Keratinocyte (primary cell): ENCODE results near the gene BBS9. TPM values are rescaled to one million over a fixed set of nuclear protein-coding genes. Genes with fewer than 3 reads are reported as not detected.
A peak's percentile ranks its signal among the peaks of the same experiment; 100 is the strongest.

Experiments
- DNase-seq: peaks from one replicate; pipeline ENCODE4 v3.0.0-alpha.2; 2011; ENCODE audit warnings: low read depth, missing footprints, low spot score
- FAIRE-seq: peaks from 2 replicates; lab custom pipeline; 2011; peaks lifted over from hg19 to GRCh38; lab: Jason Lieb, UNC
- H2AFZ ChIP-seq: 2 replicates; pipeline ENCODE4 v1.6.0; 2012; ENCODE audit warnings: low read length, control low read depth, inconsistent platforms; ENCODE audit not compliant: control insufficient read depth
- H3K27ac ChIP-seq: 2 replicates; pipeline ENCODE4 v1.5.1; 2011; ENCODE audit warnings: low read length; ENCODE audit not compliant: control insufficient read depth, insufficient read depth
- H3K27me3 ChIP-seq: 3 replicates; pipeline ENCODE4 v1.6.0; 2011; ENCODE audit warnings: low read length; ENCODE audit not compliant: control insufficient read depth, insufficient read depth; ENCODE audit errors: extremely low read depth
- H3K36me3 ChIP-seq, 2 experiments: 2 replicates in 1 of 2; 3 replicates in 1 of 2; pipeline ENCODE4 v1.5.1; 2011; ENCODE audit warnings: low read length in 2 of 2, mild to moderate bottlenecking in 1 of 2; ENCODE audit not compliant: control insufficient read depth in 2 of 2, insufficient read depth in 2 of 2; ENCODE audit errors: extremely low read depth in 1 of 2
- H3K4me1 ChIP-seq: 3 replicates; pipeline ENCODE4 v1.5.1; 2011; ENCODE audit warnings: low read length; ENCODE audit not compliant: control insufficient read depth, insufficient read depth; ENCODE audit errors: extremely low read depth
- H3K4me2 ChIP-seq: 3 replicates; pipeline ENCODE4 v1.6.0; 2011; ENCODE audit warnings: low read depth, low read length; ENCODE audit not compliant: control insufficient read depth, insufficient read depth; ENCODE audit errors: extremely low read depth
- H3K4me3 ChIP-seq, 3 experiments: fragments of 200-600 bp in 1 of 3; sonication (generic) in 1 of 3; 2 replicates in 2 of 3; 3 replicates in 1 of 3; pipeline ENCODE4 v1.5.1; 2011 to 2016; ENCODE audit warnings: low read length in 3 of 3, mild to moderate bottlenecking in 3 of 3, control low read depth in 2 of 3, inconsistent platforms in 1 of 3, low read depth in 1 of 3, mixed read lengths in 1 of 3, mixed run types in 1 of 3, moderate library complexity in 1 of 3; ENCODE audit not compliant: control insufficient read depth in 2 of 3, insufficient read depth in 2 of 3; ENCODE audit errors: extremely low read depth in 1 of 3
- H3K79me2 ChIP-seq: 2 replicates; pipeline ENCODE4 v1.6.0; 2012; ENCODE audit warnings: low read length; ENCODE audit not compliant: control insufficient read depth, insufficient read depth
- H3K9ac ChIP-seq: 3 replicates; pipeline ENCODE4 v1.6.0; 2011; ENCODE audit warnings: low read length; ENCODE audit not compliant: control insufficient read depth, insufficient read depth; ENCODE audit errors: extremely low read depth
- H3K9me1 ChIP-seq: 3 replicates; pipeline ENCODE4 v1.6.0; 2011; ENCODE audit warnings: low read length; ENCODE audit not compliant: control insufficient read depth, insufficient read depth; ENCODE audit errors: extremely low read depth
- H3K9me3 ChIP-seq: 2 replicates; pipeline ENCODE4 v1.5.1; 2012; ENCODE audit warnings: low read depth, low read length; ENCODE audit not compliant: control insufficient read depth
- H4K20me1 ChIP-seq: 3 replicates; pipeline ENCODE4 v1.6.0; 2011; ENCODE audit warnings: low read length; ENCODE audit not compliant: control insufficient read depth, insufficient read depth; ENCODE audit errors: extremely low read depth
- EZH2 ChIP-seq: IDR thresholded peaks from one replicate; pipeline ENCODE4 v1.6.1; 2012; ENCODE audit warnings: inconsistent platforms, mild to moderate bottlenecking, low read length, moderate library complexity
- dilution Hi-C: fragments of 300-500 bp; cut with MboI; formaldehyde crosslinking; loops from one replicate; pipeline ENCODE4 v1.7.0; 2020; ENCODE audit warnings: low sequenced_read_pairs; ENCODE audit not compliant: extremely low pct_ligation_motif_present
- polyA plus RNA-seq, 5 experiments: library from polyadenylated mRNA; depleted of rRNA in 3 of 5; stranded (reverse) in 3 of 5; stranded (forward) in 1 of 5; unstranded in 1 of 5; fragments of >200 nt; gene quantifications; 1 replicate in 1 of 5; 2 replicates in 3 of 5; 3 replicates in 1 of 5; pipeline versions ENCODE4 v1.2.1 to v1.2.3, GENCODE V29; 2011 to 2012; ENCODE audit warnings: missing spikeins in 2 of 5, low read depth in 1 of 5, low replicate concordance in 1 of 5
- TF ChIP-seq, protein P1 (sequence below), 3 experiments: IDR thresholded peaks in 1 of 3; conservative IDR thresholded peaks in 1 of 3; optimal IDR thresholded peaks in 1 of 3; 2 replicates in 2 of 3; 3 replicates in 1 of 3; pipeline versions ENCODE3 to v1.5.1; 2011; ENCODE audit warnings: low read length in 3 of 3, mild to moderate bottlenecking in 3 of 3, moderate library complexity in 2 of 3, control low read depth in 1 of 3, inconsistent platforms in 1 of 3; ENCODE audit not compliant: insufficient read depth in 2 of 3; ENCODE audit errors: extremely low read depth in 1 of 3

The BBS9 gene
- polyA plus RNA-seq, 1 donor (not counting 4 experiments of a cell fraction or from before 2014, with no cell fraction given), result 7.6 TPM

DNA sequence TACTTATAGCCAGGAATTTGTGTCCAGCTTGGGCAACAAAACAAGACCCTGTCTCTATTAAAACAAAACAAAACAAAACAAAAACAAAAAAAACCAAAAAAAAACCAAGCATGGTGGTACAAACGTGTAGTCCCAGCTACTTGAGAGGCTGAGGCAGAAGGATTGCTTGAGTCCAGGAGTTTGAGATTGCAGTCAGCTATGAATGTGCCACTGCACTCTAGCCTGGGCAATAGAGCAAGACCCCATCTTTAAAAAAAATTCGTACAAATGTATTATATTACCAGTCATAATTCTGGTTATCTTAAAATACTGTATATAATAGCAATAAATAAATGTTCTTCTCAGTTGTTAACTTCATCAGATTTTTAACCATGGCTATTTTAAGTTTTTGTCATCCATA lies 2.3 kb upstream of the BBS9 start:
- no peak overlapping the region for H3K9ac ChIP-seq
- no peak for FAIRE-seq
- H2AFZ ChIP-seq, result no peak overlapping the region

DNA sequence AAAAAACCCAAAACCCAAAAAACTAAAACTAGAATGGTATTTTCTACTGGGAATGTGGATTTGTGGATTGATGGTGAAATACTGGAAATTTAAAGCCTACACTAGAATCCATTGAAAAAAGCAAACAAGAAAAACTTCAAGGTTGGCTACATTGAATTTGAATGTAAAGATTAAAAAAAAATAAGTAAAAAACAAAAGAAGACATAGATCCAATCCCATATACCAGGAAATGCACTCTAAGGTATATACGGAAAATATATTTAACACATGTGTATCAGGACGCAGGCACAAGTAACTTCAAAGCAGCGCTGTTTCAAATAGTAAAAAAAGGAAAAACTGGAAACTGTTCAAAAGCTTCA lies 754 bp upstream of the BBS9 start:
- Histone ChIP-seq H3K27ac (peak overlapping the region; percentile 51), H3K9ac (peak overlapping the region; percentile 66), H4K20me1 (no peaks in the 10 kb centered on the region), H3K4me2 (peak overlapping the region; percentile 81), H3K4me3 (peak overlapping the region; percentile 83 to 89 (median 85)), H3K27me3 (no peaks in the 10 kb centered on the region), H2AFZ (peak overlapping the region; percentile 99), H3K36me3 (no peaks in the 10 kb centered on the region), H3K9me1 (no peaks in the 10 kb centered on the region), H3K4me1 (peaks cover 3% of the 10 kb centered on the region), H3K9me3 (no peaks in the 10 kb centered on the region), H3K79me2 (no peaks in the 10 kb centered on the region)
- dilution Hi-C loops, result no loop called here
- DNase-seq (no peak), FAIRE-seq (no peak)
- TF ChIP-seq, protein P1, sequence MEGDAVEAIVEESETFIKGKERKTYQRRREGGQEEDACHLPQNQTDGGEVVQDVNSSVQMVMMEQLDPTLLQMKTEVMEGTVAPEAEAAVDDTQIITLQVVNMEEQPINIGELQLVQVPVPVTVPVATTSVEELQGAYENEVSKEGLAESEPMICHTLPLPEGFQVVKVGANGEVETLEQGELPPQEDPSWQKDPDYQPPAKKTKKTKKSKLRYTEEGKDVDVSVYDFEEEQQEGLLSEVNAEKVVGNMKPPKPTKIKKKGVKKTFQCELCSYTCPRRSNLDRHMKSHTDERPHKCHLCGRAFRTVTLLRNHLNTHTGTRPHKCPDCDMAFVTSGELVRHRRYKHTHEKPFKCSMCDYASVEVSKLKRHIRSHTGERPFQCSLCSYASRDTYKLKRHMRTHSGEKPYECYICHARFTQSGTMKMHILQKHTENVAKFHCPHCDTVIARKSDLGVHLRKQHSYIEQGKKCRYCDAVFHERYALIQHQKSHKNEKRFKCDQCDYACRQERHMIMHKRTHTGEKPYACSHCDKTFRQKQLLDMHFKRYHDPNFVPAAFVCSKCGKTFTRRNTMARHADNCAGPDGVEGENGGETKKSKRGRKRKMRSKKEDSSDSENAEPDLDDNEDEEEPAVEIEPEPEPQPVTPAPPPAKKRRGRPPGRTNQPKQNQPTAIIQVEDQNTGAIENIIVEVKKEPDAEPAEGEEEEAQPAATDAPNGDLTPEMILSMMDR (optimal IDR thresholded peaks at IDR 0.05 in 1 of 3, IDR thresholded peaks at IDR 0.05 in 1 of 3, conservative IDR thresholded peaks at IDR 0.05 in 1 of 3; ENCODE audit: extremely low read depth in 1 of 3, insufficient read depth in 2 of 3, low read length in 3 of 3), result no peak
- TF ChIP-seq EZH2, result no peak

More for the DNA sequence above, 2.3 kb upstream of the BBS9 start:
- TF ChIP-seq, protein P1 (optimal IDR thresholded peaks at IDR 0.05 in 1 of 3, IDR thresholded peaks at IDR 0.05 in 1 of 3, conservative IDR thresholded peaks at IDR 0.05 in 1 of 3; ENCODE audit: extremely low read depth in 1 of 3, insufficient read depth in 2 of 3, low read length in 3 of 3), result no peak
- TF ChIP-seq EZH2, result no peak
- H3K79me2 ChIP-seq, result no peaks in the 10 kb centered on the region
- H3K9me1 ChIP-seq, result no peaks in the 10 kb centered on the region
- no peaks in the 10 kb centered on the region for H4K20me1 ChIP-seq
- H3K9me3 ChIP-seq, result no peaks in the 10 kb centered on the region
- no peak overlapping the region for H3K4me2 ChIP-seq
- H3K4me1 ChIP-seq, result peaks cover 3% of the 10 kb centered on the region
- H3K27me3 ChIP-seq, result no peaks in the 10 kb centered on the region
- dilution Hi-C loops, result no loop called here
- no peak for DNase-seq
- no peak overlapping the region for H3K27ac ChIP-seq
- H3K36me3 ChIP-seq, result no peaks in the 10 kb centered on the region
- no peak overlapping the region for H3K4me3 ChIP-seq
